Inferior parietal cortex (tissue), 1 donor: Measurements from ENCODE around the gene STAB1.

Experiments
- DNase-seq: peaks from one replicate; pipeline ENCODE4 v3.0.0-alpha.2; 2016; ENCODE audit errors: extremely low spot score

Gene STAB1

GRCh38 chr3:52483577-52484381 lies 11.4 kb upstream of the STAB1 start:
- no peak for DNase-seq

GRCh38 chr3:52484680-52485461 lies 10.3 kb upstream of the STAB1 start:
- DNase-seq = no peak

GRCh38 chr3:52487050-52487787 lies 7.9 kb upstream of the STAB1 start:
- no peak for DNase-seq

GRCh38 chr3:52487788-52488691 lies 7.1 kb upstream of the STAB1 start:
- DNase-seq = no peak

GRCh38 chr3:52488746-52489145 lies 6.4 kb upstream of the STAB1 start:
- DNase-seq = no peak

- no peak for DNase-seq
Measured at GRCh38 chr3:52489453-52489852, 5.7 kb upstream of the STAB1 start.

- DNase-seq = no peak
Measured at GRCh38 chr3:52490035-52490938, 4.9 kb upstream of the STAB1 start.

- no peak for DNase-seq
Measured at GRCh38 chr3:52490939-52491526, 4.1 kb upstream of the STAB1 start.

- no peak for DNase-seq
Measured at GRCh38 chr3:52492059-52492458, 3.1 kb upstream of the STAB1 start.

- no peak for DNase-seq
Measured at GRCh38 chr3:52493232-52494017, 1.7 kb upstream of the STAB1 start.

- DNase-seq = no peak
Measured at GRCh38 chr3:52494445-52494844, 693 bp upstream of the STAB1 start.

GRCh38 chr3:52495777-52496602 lies 852 bp downstream of the STAB1 start:
- DNase-seq = no peak

GRCh38 chr3:52498137-52499054 lies 3.3 kb downstream of the STAB1 start:
- DNase-seq = no peak

- DNase-seq = no peak
Measured at GRCh38 chr3:52501046-52501445, 5.9 kb downstream of the STAB1 start.

- no peak for DNase-seq
Measured at GRCh38 chr3:52502001-52502400, 6.9 kb downstream of the STAB1 start.

- DNase-seq = no peak
Measured at GRCh38 chr3:52502808-52503350, 7.7 kb downstream of the STAB1 start.
